DMS53 treated with DMSO at 0.1 percent for 48 hours (cell line): ENCODE measurements around the gene ACTA1.
"Not testable (repeated sequence)": the region's sequence is repeated elsewhere in the genome, so short reads cannot be mapped to it uniquely, and the experiment has no call there.

ENCODE experiments used
- DNase-seq: peaks from one replicate; lab custom pipeline; 2025; ENCODE audit not compliant: unreplicated experiment; lab: John Stamatoyannopoulos, UW

ACTA1 gene

GRCh38 chr1:229440851-229441537, 7.1 kb upstream of the ACTA1 start:
- DNase-seq, result no peak

GRCh38 chr1:229438021-229438420, 4.1 kb upstream of the ACTA1 start:
- DNase-seq, result no peak

- DNase-seq, result no peak
Measured at GRCh38 chr1:229437443-229437842, 3.5 kb upstream of the ACTA1 start.

- no peak for DNase-seq
Measured at GRCh38 chr1:229436201-229436600, 2.3 kb upstream of the ACTA1 start.

- DNase-seq, result no peak
Measured at GRCh38 chr1:229434641-229435051, 752 bp upstream of the ACTA1 start.

DNA sequence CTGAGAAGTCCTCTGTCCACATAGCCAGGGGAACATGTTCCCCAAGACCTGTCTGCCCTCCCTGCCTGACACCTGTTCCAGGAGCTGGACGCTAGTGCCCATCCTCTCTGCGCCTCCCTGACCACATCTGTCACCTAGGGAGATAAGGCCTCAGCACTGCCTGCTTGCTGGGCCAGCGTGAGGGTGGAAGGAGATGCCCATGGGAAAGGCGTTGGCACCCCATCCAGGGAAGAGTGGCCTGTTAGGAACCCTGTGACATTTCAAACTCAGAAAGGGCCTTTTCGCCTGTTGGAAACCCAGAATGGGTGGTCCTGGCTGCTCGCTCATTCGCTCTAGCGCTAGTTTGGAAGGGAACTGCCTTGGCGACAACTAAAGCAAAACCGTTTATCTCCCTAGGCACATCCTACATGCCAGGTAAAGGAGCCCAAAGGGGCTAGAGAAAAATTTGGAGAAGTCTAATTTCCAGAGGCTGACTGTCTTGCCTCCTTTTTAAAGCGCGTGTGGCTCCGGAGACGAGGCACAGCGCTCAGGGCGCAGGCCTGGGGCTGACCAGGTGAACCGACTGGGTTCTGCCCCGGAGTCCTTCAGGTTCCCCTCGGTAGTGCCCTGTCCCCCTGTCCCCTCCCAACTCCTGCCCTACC, 410 bp downstream of the ACTA1 start:
- no peak for DNase-seq

- DNase-seq, result no peak
Measured at GRCh38 chr1:229432905-229433304, 989 bp downstream of the ACTA1 start.

GRCh38 chr1:229432116-229432461, 1.8 kb downstream of the ACTA1 start:
- no peak for DNase-seq

DNA sequence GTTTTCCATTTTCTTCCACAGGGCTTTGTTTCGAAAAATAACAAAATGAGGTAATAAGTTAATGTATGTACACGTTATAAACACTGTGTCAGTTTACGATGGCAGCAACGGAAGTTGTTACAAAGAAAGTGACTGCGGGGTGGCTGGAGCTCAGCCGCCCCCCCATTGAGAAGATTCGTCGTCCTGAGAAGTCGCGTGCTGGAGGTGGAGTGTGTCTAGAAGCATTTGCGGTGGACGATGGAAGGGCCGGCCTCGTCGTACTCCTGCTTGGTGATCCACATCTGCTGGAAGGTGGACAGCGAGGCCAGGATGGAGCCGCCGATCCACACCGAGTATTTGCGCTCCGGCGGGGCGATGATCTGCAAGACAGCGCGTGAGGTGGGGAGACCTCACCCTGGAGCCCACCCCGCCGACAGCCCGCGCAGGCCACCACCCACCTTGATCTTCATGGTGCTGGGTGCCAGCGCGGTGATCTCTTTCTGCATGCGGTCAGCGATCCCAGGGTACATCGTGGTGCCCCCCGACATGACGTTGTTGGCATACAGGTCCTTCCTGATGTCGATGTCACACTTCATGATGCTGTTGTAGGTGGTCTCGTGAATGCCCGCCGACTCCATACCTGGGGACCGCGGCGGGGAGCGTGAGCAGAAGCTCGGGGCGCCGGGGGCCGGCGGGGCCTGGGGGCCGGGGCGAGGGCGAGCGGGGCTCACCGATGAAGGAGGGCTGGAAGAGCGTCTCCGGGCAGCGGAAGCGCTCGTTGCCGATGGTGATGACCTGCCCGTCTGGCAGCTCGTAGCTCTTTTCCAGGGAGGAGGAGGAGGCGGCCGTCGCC, 2.4 kb downstream of the ACTA1 start:
- DNase-seq, result no peak

DNA sequence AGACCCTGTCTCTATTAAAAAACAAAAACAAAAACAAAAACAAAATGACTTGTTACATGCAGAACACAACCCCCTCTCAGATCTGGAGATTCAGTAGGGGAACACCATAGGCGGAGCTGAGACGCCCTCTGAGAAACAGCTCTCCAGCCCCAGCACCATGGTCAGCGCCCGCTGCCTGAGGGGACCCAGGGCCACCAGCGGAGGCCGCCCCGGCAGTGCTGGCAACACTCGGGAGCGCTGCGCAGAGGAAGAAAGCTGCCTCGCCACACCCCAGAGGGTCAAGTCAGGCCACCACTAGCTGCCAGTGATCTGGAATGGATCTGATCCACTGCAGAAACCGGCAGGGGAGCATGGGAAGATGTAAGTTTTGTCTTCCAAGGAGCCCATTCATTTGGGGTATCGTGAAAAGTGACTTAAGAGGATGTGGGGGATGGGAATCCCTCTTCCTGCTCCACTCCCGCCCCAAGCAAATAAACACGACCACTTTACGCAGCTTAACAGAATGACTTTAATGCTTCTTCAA, 3.1 kb downstream of the ACTA1 start:
- no peak for DNase-seq

DNA sequence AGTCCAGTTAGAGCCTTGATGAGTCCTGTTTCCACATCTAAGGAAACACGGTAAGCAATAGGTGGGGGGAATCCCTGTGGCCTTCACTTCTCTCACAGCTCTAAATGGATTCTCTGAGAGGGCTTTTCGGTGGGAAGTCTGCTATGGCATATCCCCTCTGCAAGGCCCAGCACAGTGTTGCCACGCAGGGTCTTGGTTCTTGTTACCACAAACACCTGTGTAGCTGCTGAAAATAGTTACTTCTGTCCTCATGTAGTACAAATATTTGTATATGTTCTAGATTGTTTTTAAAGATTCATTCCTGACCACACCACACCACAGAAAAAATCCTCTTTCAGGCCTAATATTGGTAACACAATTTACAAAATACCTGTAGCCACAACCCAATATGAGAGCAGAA, 5.6 kb downstream of the ACTA1 start:
- DNase-seq, result no peak

DNA sequence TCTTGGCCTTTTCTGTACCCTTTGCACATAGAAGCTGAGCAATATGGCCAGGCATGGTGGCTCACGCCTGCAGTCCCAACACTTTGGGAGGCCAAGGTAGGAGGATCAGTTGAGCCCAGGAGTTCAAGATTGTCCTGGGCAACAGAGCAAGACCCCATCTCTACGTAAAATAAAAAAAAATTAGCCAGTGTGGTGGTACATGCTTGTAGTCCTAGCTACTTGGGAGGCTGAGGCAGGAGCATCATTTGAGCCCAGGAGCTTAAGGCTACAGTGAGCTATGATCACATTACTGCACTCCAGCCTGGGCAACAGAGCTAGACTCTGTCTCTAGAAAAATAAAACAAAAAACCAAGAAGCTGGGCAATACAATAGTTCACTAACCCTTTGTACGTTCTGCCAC, 6.3 kb downstream of the ACTA1 start:
- no peak for DNase-seq

GRCh38 chr1:229425564-229426159, 8.2 kb downstream of the ACTA1 start:
- DNase-seq, result no peak

DNA sequence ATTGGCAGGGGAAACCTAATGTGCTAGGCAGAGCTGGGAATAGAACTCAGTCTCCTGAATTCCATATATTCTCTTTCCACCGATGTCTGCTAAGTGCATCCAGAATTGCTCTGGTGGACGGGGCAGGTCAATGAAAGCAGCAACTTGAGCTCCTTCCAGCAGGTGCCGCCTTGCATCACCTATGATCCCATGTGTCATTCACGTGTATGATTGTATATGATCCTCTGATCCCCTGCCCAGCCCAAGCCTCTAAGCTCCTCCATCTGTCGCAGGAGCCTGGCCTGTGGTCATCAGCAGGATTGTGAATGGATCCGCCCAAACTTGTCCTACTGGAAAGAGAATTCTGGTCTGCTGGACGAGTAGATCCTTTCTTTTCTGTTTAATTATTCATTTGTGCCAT, 13.1 kb downstream of the ACTA1 start:
- peak; percentile 21 for DNase-seq

GRCh38 chr1:229420224-229420623, 13.7 kb downstream of the ACTA1 start:
- no peak for DNase-seq

DNA sequence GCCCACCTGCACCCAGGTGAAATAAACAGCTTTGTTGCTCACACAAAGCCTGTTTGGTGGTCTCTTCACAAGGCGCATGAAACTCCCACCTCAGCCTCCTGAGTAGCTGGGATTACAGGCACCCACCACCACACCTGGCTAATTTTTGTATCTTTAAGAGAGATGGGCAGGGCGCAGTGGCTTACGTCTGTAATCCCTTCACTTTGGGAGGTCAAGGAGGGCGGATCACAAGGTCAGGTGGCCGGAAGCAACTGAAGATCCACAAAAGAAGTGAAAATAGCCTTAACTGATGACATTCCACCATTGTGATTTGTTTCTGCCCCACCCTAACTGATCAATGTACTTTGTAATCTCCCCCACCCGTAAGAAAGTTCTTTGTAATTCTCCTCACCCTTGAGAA, 15.3 kb downstream of the ACTA1 start:
- not testable (repeated sequence) for DNase-seq

DNA sequence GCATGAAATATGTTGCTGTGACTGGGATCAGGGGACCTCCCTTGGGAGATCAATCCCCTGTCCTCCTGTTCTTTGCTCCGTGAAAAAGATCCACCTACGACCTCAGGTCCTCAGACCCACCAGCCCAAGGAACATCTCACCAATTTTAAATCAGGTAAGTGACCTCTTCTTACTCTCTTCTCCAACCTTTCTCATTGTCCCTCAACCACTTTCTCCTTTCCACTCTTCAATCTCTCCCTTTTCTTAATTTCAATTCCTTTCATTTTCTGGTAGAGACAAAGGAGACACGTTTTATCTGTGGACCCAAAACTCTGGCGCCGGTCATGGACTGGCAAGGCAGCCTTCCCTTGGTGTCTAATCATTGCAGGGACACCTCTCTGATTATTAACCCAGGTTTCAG, 21.1 kb downstream of the ACTA1 start:
- DNase-seq, result not testable (repeated sequence)

DNA sequence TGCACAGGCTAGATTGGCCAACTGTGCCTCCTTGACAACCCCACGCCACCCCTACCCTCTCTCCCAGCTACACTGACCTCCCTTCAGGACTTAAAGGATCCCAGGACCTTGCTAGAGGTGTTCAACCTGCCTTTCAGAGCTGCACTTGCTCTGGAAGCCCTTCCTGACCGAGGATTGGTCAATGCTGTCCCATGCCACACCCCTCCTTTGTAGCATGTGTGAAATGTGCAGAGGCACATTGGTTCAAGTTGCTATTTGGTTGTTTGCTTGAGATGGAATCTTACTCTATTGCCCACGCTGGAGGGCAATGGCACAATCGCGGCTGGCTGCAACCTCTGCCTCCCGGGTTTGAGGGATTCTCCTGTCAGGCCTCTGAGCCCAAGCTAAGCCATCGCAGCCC, 21.8 kb downstream of the ACTA1 start:
- no peak for DNase-seq

GRCh38 chr1:229411434-229412055, 22.3 kb downstream of the ACTA1 start:
- DNase-seq, result no peak

DNA sequence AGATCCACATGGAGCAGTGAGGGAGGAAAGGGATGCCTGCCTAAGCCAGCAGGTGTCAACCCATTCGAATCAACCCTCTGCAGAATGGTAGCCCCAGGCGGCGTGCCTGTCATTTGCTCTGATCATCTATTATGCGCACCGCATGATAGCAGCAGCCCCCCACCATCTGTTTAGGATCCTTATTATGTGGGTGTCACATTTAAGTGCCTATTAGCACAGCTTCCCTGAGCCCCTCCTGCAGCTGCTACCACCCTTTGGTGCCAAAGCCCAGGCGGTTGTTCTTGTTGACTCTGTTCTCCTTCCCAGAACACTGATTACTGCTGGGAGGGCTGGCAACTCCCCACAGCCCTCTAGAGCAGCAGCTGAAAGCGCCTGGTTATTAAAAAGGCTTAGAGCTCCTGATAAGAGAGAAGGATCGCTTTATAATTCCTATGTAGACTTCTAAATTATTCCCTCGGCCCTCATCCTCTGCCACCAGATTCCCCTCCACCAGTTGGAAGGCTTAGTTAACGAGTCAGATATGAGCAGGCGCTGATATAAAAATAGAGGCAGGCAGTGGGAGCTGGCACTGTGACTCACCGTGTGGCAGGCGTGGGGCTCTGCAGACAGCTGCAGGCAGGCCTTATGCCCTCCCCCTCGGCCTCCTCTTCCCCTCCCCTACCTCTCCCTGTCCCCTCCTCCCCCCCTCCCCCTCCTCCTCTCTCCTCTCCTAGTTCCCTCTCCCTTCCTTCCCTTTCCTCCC, 23.0 kb downstream of the ACTA1 start:
- peak; percentile 82 for DNase-seq

GRCh38 chr1:229410370-229410691, 23.6 kb downstream of the ACTA1 start:
- DNase-seq, result no peak
